ENCODE results near the gene ING1.

The ING1 gene

GRCh38 chr13:110683203-110683883, 30.2 kb upstream of the ING1 start:
- DNase-seq (ENCODE audit: low read depth), result no peak
- no peak overlapping the region for H3K4me3 ChIP-seq (ENCODE audit: low read depth, low read length)
- peak; percentile 49 for TF ChIP-seq CTCF (IDR thresholded peaks at IDR 0.05; ENCODE audit: low read depth, low read length, missing control alignments)
- in situ Hi-C loops (cut with HindIII; ENCODE audit: low sequenced_read_pairs), result no loop called here

DNA sequence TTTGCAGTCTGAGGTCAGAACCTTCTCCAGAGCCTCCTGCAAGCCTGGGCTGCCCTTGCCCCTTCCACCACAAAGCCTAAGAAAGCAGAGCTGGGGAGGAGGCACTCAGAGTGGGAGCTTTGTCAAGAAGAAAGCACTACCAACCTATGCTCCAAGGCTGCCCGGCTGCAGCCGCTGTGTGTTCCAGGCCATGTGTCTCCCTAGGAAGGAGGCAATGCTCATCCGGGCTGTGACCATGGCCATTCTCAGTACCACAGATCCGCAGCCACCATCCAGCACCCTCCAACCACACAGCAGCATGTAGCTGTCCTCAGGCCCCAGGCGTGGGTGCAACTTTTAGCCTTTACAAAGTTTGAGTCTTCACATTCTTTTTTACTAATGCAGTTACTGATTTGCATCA, 29.6 kb upstream of the ING1 start:
- DNase-seq (ENCODE audit: low read depth), result no peak
- in situ Hi-C loops (cut with HindIII; ENCODE audit: low sequenced_read_pairs), result no loop called here
- H3K4me3 ChIP-seq (ENCODE audit: low read depth, low read length), result no peak overlapping the region
- TF ChIP-seq CTCF (IDR thresholded peaks at IDR 0.05; ENCODE audit: low read depth, low read length, missing control alignments), result no peak

DNA sequence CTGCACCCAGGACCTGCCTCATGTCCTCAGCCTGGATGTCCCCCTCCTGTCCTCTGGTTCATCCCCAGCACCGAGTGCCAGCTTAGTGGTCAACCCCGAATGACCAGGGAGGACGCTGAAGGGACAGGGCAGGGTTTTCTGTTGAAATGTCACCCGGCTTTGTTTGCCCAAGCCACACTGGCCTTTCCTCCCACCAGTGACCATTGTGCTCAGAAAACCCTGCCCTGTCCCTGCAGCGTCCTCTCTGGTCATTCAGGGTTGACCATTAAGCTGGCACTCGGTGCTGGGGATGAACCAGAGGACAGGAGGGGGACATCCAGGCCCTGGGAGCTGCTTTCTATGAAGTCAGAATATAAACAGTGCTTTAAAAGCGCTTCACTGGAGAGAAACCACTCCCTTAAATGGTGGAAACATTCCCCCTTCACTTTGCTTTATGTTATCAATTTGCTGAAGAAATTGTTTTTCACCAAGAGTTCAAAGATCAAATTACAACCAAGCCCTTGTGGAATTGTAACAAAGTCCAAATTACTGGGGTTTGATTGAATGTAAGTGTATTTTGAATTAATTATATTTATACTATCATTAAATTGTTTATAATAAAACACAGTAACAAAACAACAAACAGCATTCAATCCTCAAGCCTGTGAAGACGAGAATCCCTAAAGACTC, 29.0 kb upstream of the ING1 start:
- no peak for DNase-seq (ENCODE audit: low read depth)
- H3K4me3 ChIP-seq (ENCODE audit: low read depth, low read length), result no peak overlapping the region
- in situ Hi-C loops (cut with HindIII; ENCODE audit: low sequenced_read_pairs), result no loop called here
- TF ChIP-seq CTCF (IDR thresholded peaks at IDR 0.05; ENCODE audit: low read depth, low read length, missing control alignments), result no peak

DNA sequence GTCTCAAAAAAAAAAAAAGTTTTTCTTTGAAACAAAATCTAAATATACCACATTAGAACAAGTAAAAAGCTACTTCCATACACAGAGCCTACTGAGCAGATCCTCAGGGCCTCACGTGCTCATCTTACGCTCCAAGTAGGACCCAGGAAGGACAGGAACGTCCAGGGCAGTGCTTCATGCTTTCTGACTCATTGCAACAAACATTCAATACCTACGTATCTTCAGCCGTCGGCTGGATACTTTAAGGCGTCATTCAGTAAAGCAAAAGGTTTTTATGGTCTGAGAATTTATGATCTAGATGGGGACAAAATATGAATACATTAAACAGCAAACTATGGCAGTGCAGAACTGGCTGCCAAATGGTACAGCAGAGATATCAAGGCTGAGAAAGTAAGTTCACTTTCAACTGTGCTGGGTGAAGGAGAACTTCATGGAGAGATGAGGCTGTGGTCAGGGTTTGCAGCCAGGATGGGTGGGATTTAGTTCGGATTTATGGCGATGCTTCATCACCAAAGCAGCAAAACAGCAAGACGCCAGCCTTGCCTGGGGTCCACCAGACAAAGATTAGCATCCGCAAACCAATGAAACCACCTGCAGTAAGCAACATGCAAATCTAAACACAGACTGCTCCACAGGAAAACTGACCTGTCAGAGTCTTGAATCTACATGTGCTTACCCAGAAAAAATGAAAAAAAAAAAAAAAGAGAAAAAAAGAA, 28.0 kb upstream of the ING1 start:
- TF ChIP-seq CTCF (IDR thresholded peaks at IDR 0.05; ENCODE audit: low read depth, low read length, missing control alignments), result no peak
- DNase-seq (ENCODE audit: low read depth), result no peak
- H3K4me3 ChIP-seq (ENCODE audit: low read depth, low read length), result no peak overlapping the region
- in situ Hi-C loops (cut with HindIII; ENCODE audit: low sequenced_read_pairs), result no loop called here

GRCh38 chr13:110687736-110688135, 25.8 kb upstream of the ING1 start:
- H3K4me3 ChIP-seq (ENCODE audit: low read depth, low read length), result no peak overlapping the region
- no peak for TF ChIP-seq CTCF (IDR thresholded peaks at IDR 0.05; ENCODE audit: low read depth, low read length, missing control alignments)
- in situ Hi-C loops (cut with HindIII; ENCODE audit: low sequenced_read_pairs), result no loop called here
- no peak for DNase-seq (ENCODE audit: low read depth)

DNA sequence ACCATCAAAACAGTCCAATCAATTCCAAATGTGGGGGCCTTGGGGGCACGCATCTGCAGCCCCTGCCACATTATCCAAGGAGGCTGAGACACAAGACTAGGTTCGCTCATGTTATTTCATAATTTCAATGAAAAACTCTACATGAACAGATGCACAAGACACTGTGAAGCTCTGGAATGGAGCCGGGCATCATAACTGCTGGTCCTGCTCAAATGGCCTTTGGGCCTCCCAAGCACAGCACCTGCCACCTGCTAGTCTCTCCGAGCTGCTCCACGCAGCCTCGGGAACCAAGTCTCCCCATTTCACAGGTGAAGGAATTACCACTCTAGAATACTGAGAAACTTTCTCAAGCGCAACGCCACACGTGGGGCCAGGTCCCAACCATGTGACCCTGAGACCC, 24.5 kb upstream of the ING1 start:
- no peak for DNase-seq (ENCODE audit: low read depth)
- no peak overlapping the region for H3K4me3 ChIP-seq (ENCODE audit: low read depth, low read length)
- no peak for TF ChIP-seq CTCF (IDR thresholded peaks at IDR 0.05; ENCODE audit: low read depth, low read length, missing control alignments)
- in situ Hi-C loops (cut with HindIII; ENCODE audit: low sequenced_read_pairs), result no loop called here
